K562 (cell line): Measurements from ENCODE around the gene CTSS. TPM values are rescaled to one million over a fixed set of nuclear protein-coding genes. Genes with fewer than 3 reads are reported as not detected.
"Not testable (repeated sequence)": the region's sequence is repeated elsewhere in the genome, so short reads cannot be mapped to it uniquely, and the experiment has no call there.

Experiments
- ATAC-seq: fragments of 200-7000 bp; cut with Tn5 transposase; 3 replicates; pipeline ENCODE4 v1.9.1; 2020; ENCODE audit warnings: moderate library complexity
- BruUV-seq: library from RNA; stranded (reverse); fragments of 400-500 nt; replicated peaks from 2 replicates; lab custom pipeline; 2021; lab: Mats Ljungman, UMichigan
- CTCF ChIA-PET: fragments of 300-600 bp; formaldehyde crosslinking; extraction: SDS; loops from one replicate; lab custom pipeline; 2021; ENCODE audit warnings: low intra/inter-chr PET ratio; lab: Yijun Ruan, JAX
- POLR2A ChIA-PET: fragments of 300-600, 350-650 bp; sonication (Branson Sonifier 250); formaldehyde crosslinking; extraction: SDS; loops from one replicate; lab custom pipeline; 2021; ENCODE audit warnings: antibody characterized with exemption, inconsistent platforms; lab: Yijun Ruan, JAX
- DNase-seq, 4 experiments: peaks; one replicate each; pipeline versions ENCODE4 v3.0.0 to v3.0.0-alpha.2; 2011 to 2018; ENCODE audit warnings: low spot score in 3 of 4, mixed read lengths in 3 of 4; ENCODE audit errors: extremely low read depth in 1 of 4
- FAIRE-seq: peaks from 2 replicates; lab custom pipeline; 2011; peaks lifted over from hg19 to GRCh38; lab: Jason Lieb, UNC
- H2AFZ ChIP-seq: 2 replicates; pipeline ENCODE4 v1.6.0; 2011; ENCODE audit warnings: low read depth, low read length, control low read depth, inconsistent platforms
- H3K27ac ChIP-seq: fragments of 200-600 bp; 3 replicates; pipeline ENCODE4 v1.8.0; 2011; ENCODE audit warnings: low read depth, mild to moderate bottlenecking, control low read depth, inconsistent platforms, low read length, moderate library complexity, mixed read lengths; ENCODE audit errors: extremely low read depth
- H3K27me3 ChIP-seq, 2 experiments: fragments of 300-600 bp in 1 of 2; 2 replicates in 1 of 2; 3 replicates in 1 of 2; pipeline versions ENCODE4 v1.6.0 to v1.8.0; 2011; ENCODE audit warnings: inconsistent platforms in 2 of 2, low read length in 2 of 2, mild to moderate bottlenecking in 1 of 2, mixed read lengths in 1 of 2, moderate library complexity in 1 of 2; ENCODE audit not compliant: control insufficient read depth in 2 of 2, insufficient read depth in 2 of 2
- H3K36me3 ChIP-seq: fragments of 300-600 bp; 3 replicates; pipeline ENCODE4 v1.8.0; 2011; ENCODE audit warnings: mild to moderate bottlenecking, low read length, inconsistent platforms; ENCODE audit not compliant: control insufficient read depth, insufficient read depth
- H3K4me1 ChIP-seq, 2 experiments: fragments of 200-600 bp in 1 of 2; replicated peaks in 1 of 2; 2 replicates in 1 of 2; 3 replicates in 1 of 2; pipeline versions ENCODE4 v1.5.1 to v1.8.0; 2011; ENCODE audit warnings: inconsistent platforms in 2 of 2, low read length in 2 of 2, mild to moderate bottlenecking in 1 of 2, mixed read lengths in 1 of 2, moderate library complexity in 1 of 2; ENCODE audit not compliant: control insufficient read depth in 2 of 2, insufficient read depth in 2 of 2
- H3K4me2 ChIP-seq: 2 replicates; pipeline ENCODE4 v1.6.1; 2011; ENCODE audit warnings: low read length, control low read depth, inconsistent platforms, mixed read lengths; ENCODE audit not compliant: insufficient read depth
- H3K4me3 ChIP-seq: fragments of 200-600 bp; sonication (generic), shearing (Covaris generic); 2 replicates; pipeline ENCODE4 v1.5.1; 2016; ENCODE audit warnings: control low read depth, inconsistent platforms
- H3K79me2 ChIP-seq: fragments of 200-600 bp; 3 replicates; pipeline ENCODE4 v1.8.0; 2011; ENCODE audit warnings: low read length, inconsistent platforms; ENCODE audit not compliant: control insufficient read depth, insufficient read depth
- H3K9ac ChIP-seq, 2 experiments: 2 replicates each; pipeline versions ENCODE4 v1.6.0 to v1.6.1; 2011; ENCODE audit warnings: low read depth in 2 of 2, low read length in 2 of 2, control low read depth in 1 of 2, inconsistent platforms in 1 of 2, mild to moderate bottlenecking in 1 of 2, mixed read lengths in 1 of 2; ENCODE audit not compliant: insufficient read depth in 1 of 2
- H3K9me1 ChIP-seq: one replicate; pipeline ENCODE4 v1.6.0; 2011; ENCODE audit warnings: inconsistent platforms, mild to moderate bottlenecking, low read length, moderate library complexity; ENCODE audit not compliant: control insufficient read depth, insufficient read depth
- H3K9me3 ChIP-seq: replicated peaks from 2 replicates; pipeline ENCODE4 v1.5.1; 2011; ENCODE audit warnings: low read depth, low read length, inconsistent platforms; ENCODE audit not compliant: control insufficient read depth, insufficient read depth
- H4K20me1 ChIP-seq: replicated peaks from 2 replicates; pipeline ENCODE4 v1.6.1; 2011; ENCODE audit warnings: low read length, inconsistent platforms, mixed read lengths; ENCODE audit not compliant: control insufficient read depth, insufficient read depth
- ADNP ChIP-seq: fragments of 200-800 bp; sonication (Bioruptor generic); IDR thresholded peaks from 2 replicates; pipeline ENCODE4 v1.6.1; 2016; ENCODE audit warnings: missing genetic modification characterization, missing compliant biosample characterization
- EHMT2 ChIP-seq: fragments of 450-650 bp; IDR thresholded peaks from 2 replicates; pipeline ENCODE4 v1.6.1; 2018; ENCODE audit warnings: antibody characterized with exemption
- L3MBTL2 ChIP-seq: fragments of 450-650 bp; IDR thresholded peaks from 2 replicates; pipeline ENCODE4 v1.6.1; 2016; ENCODE audit warnings: mild to moderate bottlenecking, moderate library complexity
- TOE1 ChIP-seq, 2 experiments: fragments of 450-650 bp in 1 of 2; sonication (generic) in 1 of 2; formaldehyde crosslinking in 1 of 2; IDR thresholded peaks; 2 replicates each; pipeline versions ENCODE4 v1.7.1 to v1.8.0; 2016 to 2022; ENCODE audit warnings: borderline replicate concordance in 2 of 2, mild to moderate bottlenecking in 2 of 2, antibody characterized with exemption in 1 of 2, inconsistent platforms in 1 of 2, low read depth in 1 of 2, missing genetic modification reagents in 1 of 2, moderate library complexity in 1 of 2
- WGBS: fragments of 100-300 bp; shearing (Covaris generic); methylation state at CpG from one replicate; pipeline ENCODE4 v1.1.6; 2016; ENCODE audit warnings: low coverage, mixed read lengths; ENCODE audit not compliant: insufficient coverage; ENCODE audit errors: missing lambda C conversion rate; 5-methylcytosine and 5-hydroxymethylcytosine counted together
- in situ Hi-C: fragments of 300-500 bp; cut with MboI; formaldehyde crosslinking; loops from 4 replicates; pipeline ENCODE4 v1.15.0; 2018; ENCODE audit warnings: inconsistent platforms, mixed read lengths
- intact Hi-C: fragments of 100-400 bp; cut with micrococcal nuclease; formaldehyde crosslinking; loops from 2 replicates; pipeline ENCODE4 v1.14.2; 2022
- polyA plus RNA-seq, 8 experiments: library from polyadenylated mRNA; depleted of rRNA in 4 of 8; stranded (reverse) in 5 of 8; unstranded in 3 of 8; fragments of >200 nt; fragmentation: Nextera tagmentation in 2 of 8; fragmentation: Illumina TruSeq in 1 of 8; extraction: Ambion mirVana in 2 of 8; extraction: Trizol in 1 of 8; gene quantifications; 2 replicates each; pipeline versions ENCODE4 v1.2.1 to v1.2.3, GENCODE V29; 2011 to 2014; ENCODE audit warnings: inconsistent platforms in 1 of 8, missing spikeins in 1 of 8
- total RNA-seq, 7 experiments: library from RNA; depleted of rRNA in 6 of 7; stranded (reverse); fragments of >200 nt in 6 of 7; fragmentation: Illumina TruSeq in 2 of 7; extraction: Trizol in 2 of 7; gene quantifications; 2 replicates each; pipeline versions ENCODE4 v1.2.1 to v1.2.3, GENCODE V29; 2011 to 2021; ENCODE audit warnings: low replicate concordance in 1 of 7

The CTSS gene
- total and polyA plus RNA-seq, 9 of the 15 experiments (the other 6 are each of a cell fraction or from before 2014, with no cell fraction given) = 8.6 to 24.9 (median 10.3) TPM

GRCh38 chr1:150765977-150766301 lies 361 bp upstream of the CTSS start:
- H4K20me1 ChIP-seq; FAIRE-seq; H3K79me2 ChIP-seq; DNase-seq; H3K4me3 ChIP-seq; H3K36me3 ChIP-seq; intact Hi-C loops; CTCF ChIA-PET; H3K9me1 ChIP-seq; H3K9me3 ChIP-seq; H3K27me3 ChIP-seq; BruUV-seq; in situ Hi-C loops; TF ChIP-seq TOE1 (CRISPR knock-in tag; IDR thresholded peaks at IDR 0.05; ENCODE audit: borderline replicate concordance, low read depth): not testable (repeated sequence)
- peak overlapping the region; percentile 96 for H2AFZ ChIP-seq
- peak; percentile 46 for ATAC-seq
- TF ChIP-seq EHMT2 (0 out of 2 replicates have a peak, but pooled peaks have one; percentile 26), L3MBTL2 (peak; percentile 11; the same call in 1 of the 2 replicates), TOE1 (IDR thresholded peaks at IDR 0.05; ENCODE audit: borderline replicate concordance) (0 out of 2 replicates have a peak, but pooled peaks have one; percentile 10), ADNP (tag) (0 out of 2 replicates have a peak, but pooled peaks have one; percentile 68)
- H3K27ac ChIP-seq = peak overlapping the region; percentile 71; the same call in 2 of the 3 replicates
- 69% methylated on average over 1 of the region's 1 CpG for WGBS
- POLR2A ChIA-PET = interaction anchor here (1.0 kb wide), 1 partner anchor 204 kb away, joined by 5 read pairs; no protein-coding TSS in a partner anchor
- H3K4me2 ChIP-seq = peak overlapping the region; percentile 49; the same call in 1 of the 2 replicates
- H3K4me1 ChIP-seq = peaks cover 4 to 15% of the 10 kb centered on the region in 2 experiments; a peak in 4 of 5 replicates
- peak overlapping the region in 1 of 2 experiments; percentile 57; a peak in 2 of 4 replicates for H3K9ac ChIP-seq
